ENCODE results near the gene USP3. TPM values are rescaled to one million over a fixed set of nuclear protein-coding genes. Genes with fewer than 3 reads are reported as not detected.
"Not testable (repeated sequence)": the region's sequence is repeated elsewhere in the genome, so short reads cannot be mapped to it uniquely, and the experiment has no call there.

USP3 gene
- total and polyA plus RNA-seq, 2 donors (not counting 3 experiments of a cell fraction or from before 2014, with no cell fraction given), result 18.8 to 52.4 TPM

DNA sequence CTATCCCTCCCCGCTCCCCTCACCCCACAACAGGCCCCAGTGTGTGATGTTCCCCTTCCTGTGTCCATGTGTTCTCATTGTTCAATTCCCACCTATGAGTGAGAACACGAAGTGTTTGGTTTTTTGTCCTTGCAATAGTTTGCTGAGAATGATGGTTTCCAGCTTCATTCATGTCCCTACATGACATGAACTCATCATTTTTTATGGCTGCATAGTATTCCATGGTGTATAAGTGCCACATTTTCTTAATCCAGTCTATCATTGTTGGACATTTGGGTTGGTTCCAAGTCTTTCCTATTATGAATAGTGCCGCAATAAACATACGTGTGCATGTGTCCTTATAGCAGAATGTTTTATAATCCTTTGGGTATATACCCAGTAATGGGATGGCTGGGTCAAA lies 112.8 kb downstream of the USP3 start:
- H4K20me1 ChIP-seq (replicated peaks; ENCODE audit: control insufficient read depth, extremely low read depth, insufficient read depth, low read length); BruUV-seq (replicated peaks); intact Hi-C loops (cut with micrococcal nuclease); H3K27me3 ChIP-seq (ENCODE audit: control insufficient read depth in 2 of 2, insufficient read depth in 2 of 2, low read length in 2 of 2); POLR2A ChIA-PET; H2AFZ ChIP-seq (ENCODE audit: low read depth, low read length); H3K9me1 ChIP-seq (replicated peaks; ENCODE audit: control insufficient read depth, extremely low read depth, insufficient read depth, low read length); H3K27ac ChIP-seq (ENCODE audit: insufficient read depth, low read depth, low read length); H3K4me1 ChIP-seq (ENCODE audit: control insufficient read depth, extremely low read depth, insufficient read depth, low read length); DNase-seq (ENCODE audit: low read depth, low spot score); H3K9me3 ChIP-seq (replicated peaks; ENCODE audit: control insufficient read depth, insufficient read depth, low read length); H3K4me3 ChIP-seq (replicated peaks in 1 of 3; ENCODE audit: insufficient read depth in 1 of 3, low read depth in 1 of 3, low read length in 3 of 3); CTCF ChIA-PET; dilution Hi-C loops (cut with MboI; ENCODE audit: extremely low pct_ligation_motif_present, low sequenced_read_pairs); H3K4me2 ChIP-seq (ENCODE audit: insufficient read depth, low read length); FAIRE-seq; H3K9ac ChIP-seq (replicated peaks; ENCODE audit: extremely low read depth, insufficient read depth, low read length); H3K79me2 ChIP-seq (ENCODE audit: control insufficient read depth, insufficient read depth, low read length): not testable (repeated sequence)
- peaks cover 5 to 12% of the 10 kb centered on the region in 2 experiments for H3K36me3 ChIP-seq (ENCODE audit: control insufficient read depth in 2 of 2, extremely low read depth in 1 of 2, insufficient read depth in 2 of 2, low read length in 2 of 2)

GRCh38 chr15:63617627-63618026 lies 113.2 kb downstream of the USP3 start:
- H3K27me3 ChIP-seq (ENCODE audit: control insufficient read depth in 2 of 2, insufficient read depth in 2 of 2, low read length in 2 of 2); dilution Hi-C loops (cut with MboI; ENCODE audit: extremely low pct_ligation_motif_present, low sequenced_read_pairs); H3K79me2 ChIP-seq (ENCODE audit: control insufficient read depth, insufficient read depth, low read length); H4K20me1 ChIP-seq (replicated peaks; ENCODE audit: control insufficient read depth, extremely low read depth, insufficient read depth, low read length); POLR2A ChIA-PET; intact Hi-C loops (cut with micrococcal nuclease); H3K36me3 ChIP-seq (ENCODE audit: control insufficient read depth in 2 of 2, extremely low read depth in 1 of 2, insufficient read depth in 2 of 2, low read length in 2 of 2); H3K27ac ChIP-seq (ENCODE audit: insufficient read depth, low read depth, low read length); H3K4me1 ChIP-seq (ENCODE audit: control insufficient read depth, extremely low read depth, insufficient read depth, low read length); BruUV-seq (replicated peaks); H3K4me2 ChIP-seq (ENCODE audit: insufficient read depth, low read length); CTCF ChIA-PET; H3K9me3 ChIP-seq (replicated peaks; ENCODE audit: control insufficient read depth, insufficient read depth, low read length); DNase-seq (ENCODE audit: low read depth, low spot score); H3K9me1 ChIP-seq (replicated peaks; ENCODE audit: control insufficient read depth, extremely low read depth, insufficient read depth, low read length); H2AFZ ChIP-seq (ENCODE audit: low read depth, low read length); H3K4me3 ChIP-seq (replicated peaks in 1 of 3; ENCODE audit: insufficient read depth in 1 of 3, low read depth in 1 of 3, low read length in 3 of 3); FAIRE-seq; H3K9ac ChIP-seq (replicated peaks; ENCODE audit: extremely low read depth, insufficient read depth, low read length): not testable (repeated sequence)

DNA sequence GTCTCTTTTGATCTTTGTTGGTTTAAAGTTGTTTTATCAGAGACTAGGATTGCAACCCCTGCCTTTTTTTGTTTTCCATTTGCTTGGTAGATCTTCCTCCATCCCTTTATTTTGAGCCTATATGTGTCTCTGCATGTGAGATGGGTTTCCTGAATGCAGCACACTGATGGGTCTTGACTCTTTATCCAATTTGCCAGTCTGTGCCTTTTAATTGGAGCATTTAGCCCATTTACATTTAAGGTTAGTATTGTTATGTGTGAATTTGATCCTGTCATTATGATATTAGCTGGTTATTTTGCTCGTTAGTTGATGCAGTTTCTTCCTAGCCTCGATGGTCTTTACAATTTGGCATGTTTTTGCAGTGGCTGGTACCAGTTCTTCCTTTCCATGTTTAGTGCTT lies 116.4 kb downstream of the USP3 start:
- FAIRE-seq; dilution Hi-C loops (cut with MboI; ENCODE audit: extremely low pct_ligation_motif_present, low sequenced_read_pairs): not testable (repeated sequence)

More for the DNA sequence above, 116.4 kb downstream of the USP3 start:
- H3K4me3 ChIP-seq (replicated peaks in 1 of 3; ENCODE audit: insufficient read depth in 1 of 3, low read depth in 1 of 3, low read length in 3 of 3); DNase-seq (ENCODE audit: low read depth, low spot score); CTCF ChIA-PET; H3K27me3 ChIP-seq (ENCODE audit: control insufficient read depth in 2 of 2, insufficient read depth in 2 of 2, low read length in 2 of 2); H2AFZ ChIP-seq (ENCODE audit: low read depth, low read length); H3K9me1 ChIP-seq (replicated peaks; ENCODE audit: control insufficient read depth, extremely low read depth, insufficient read depth, low read length); H4K20me1 ChIP-seq (replicated peaks; ENCODE audit: control insufficient read depth, extremely low read depth, insufficient read depth, low read length); POLR2A ChIA-PET; BruUV-seq (replicated peaks); H3K9me3 ChIP-seq (replicated peaks; ENCODE audit: control insufficient read depth, insufficient read depth, low read length); H3K4me1 ChIP-seq (ENCODE audit: control insufficient read depth, extremely low read depth, insufficient read depth, low read length); H3K27ac ChIP-seq (ENCODE audit: insufficient read depth, low read depth, low read length); H3K4me2 ChIP-seq (ENCODE audit: insufficient read depth, low read length); H3K79me2 ChIP-seq (ENCODE audit: control insufficient read depth, insufficient read depth, low read length); intact Hi-C loops (cut with micrococcal nuclease); H3K9ac ChIP-seq (replicated peaks; ENCODE audit: extremely low read depth, insufficient read depth, low read length): not testable (repeated sequence)
- peaks cover 2 to 17% of the 10 kb centered on the region in 2 experiments for H3K36me3 ChIP-seq (ENCODE audit: control insufficient read depth in 2 of 2, extremely low read depth in 1 of 2, insufficient read depth in 2 of 2, low read length in 2 of 2)

Data from endothelial cell of umbilical vein (primary cell).